ENCODE measurements around the gene MAP1LC3B2. TPM values are rescaled to one million over a fixed set of nuclear protein-coding genes. Genes with fewer than 3 reads are reported as not detected.

The MAP1LC3B2 gene
- total RNA-seq, 1 donor from 2014 or later: 0.79 TPM

DNA sequence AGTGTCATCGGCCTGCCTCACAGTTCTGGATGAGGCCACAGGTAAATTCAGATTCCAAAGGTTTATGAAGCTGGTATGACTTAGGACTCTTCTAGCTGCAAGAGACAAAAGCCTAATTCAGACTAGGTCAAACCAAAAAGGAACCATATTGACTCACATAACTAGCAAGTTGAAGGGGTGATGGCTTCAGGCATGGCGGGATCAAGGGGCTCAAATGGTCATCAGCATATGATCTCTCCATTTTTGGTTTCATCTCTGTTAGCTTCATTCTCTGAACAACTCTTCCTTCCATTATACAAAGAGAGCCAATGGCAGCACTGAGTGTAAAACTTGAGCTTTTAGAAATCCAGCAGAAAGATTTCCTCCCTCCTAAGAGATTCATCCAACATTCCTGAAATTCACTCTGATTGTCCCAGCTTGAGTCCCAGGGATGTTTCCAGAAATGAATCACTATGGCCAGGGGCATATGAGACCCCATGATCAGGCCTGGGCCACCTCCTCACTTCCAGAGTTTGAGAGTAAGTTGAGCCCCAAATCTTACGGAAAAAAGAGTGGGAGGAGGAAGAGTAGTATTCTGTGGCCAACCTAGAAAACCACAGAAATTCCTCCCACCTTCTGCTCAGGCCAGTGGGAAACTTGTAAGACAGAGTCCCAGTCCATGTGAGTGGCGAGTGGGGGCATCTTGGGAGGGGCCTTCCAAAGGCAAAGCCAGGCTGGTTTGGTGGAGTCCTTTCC lies 2.0 kb upstream of the MAP1LC3B2 start:
- Histone ChIP-seq H3K36me3 (ENCODE audit: control insufficient read depth, insufficient read depth, low read length) (no peaks in the 10 kb centered on the region), H3K27me3 (ENCODE audit: control insufficient read depth, insufficient read depth, low read length) (no peaks in the 10 kb centered on the region), H3K4me3 (ENCODE audit: low read depth, low read length) (no peak overlapping the region)
- FAIRE-seq: no peak
- DNase-seq (ENCODE audit: low read depth): no peak
- TF ChIP-seq CTCF (IDR thresholded peaks at IDR 0.05; ENCODE audit: insufficient read depth, low read length, severe bottlenecking): no peak

GRCh38 chr12:116558280-116559161 lies 660 bp upstream of the MAP1LC3B2 start:
- H3K4me3 ChIP-seq (ENCODE audit: low read depth, low read length): no peak overlapping the region

DNA sequence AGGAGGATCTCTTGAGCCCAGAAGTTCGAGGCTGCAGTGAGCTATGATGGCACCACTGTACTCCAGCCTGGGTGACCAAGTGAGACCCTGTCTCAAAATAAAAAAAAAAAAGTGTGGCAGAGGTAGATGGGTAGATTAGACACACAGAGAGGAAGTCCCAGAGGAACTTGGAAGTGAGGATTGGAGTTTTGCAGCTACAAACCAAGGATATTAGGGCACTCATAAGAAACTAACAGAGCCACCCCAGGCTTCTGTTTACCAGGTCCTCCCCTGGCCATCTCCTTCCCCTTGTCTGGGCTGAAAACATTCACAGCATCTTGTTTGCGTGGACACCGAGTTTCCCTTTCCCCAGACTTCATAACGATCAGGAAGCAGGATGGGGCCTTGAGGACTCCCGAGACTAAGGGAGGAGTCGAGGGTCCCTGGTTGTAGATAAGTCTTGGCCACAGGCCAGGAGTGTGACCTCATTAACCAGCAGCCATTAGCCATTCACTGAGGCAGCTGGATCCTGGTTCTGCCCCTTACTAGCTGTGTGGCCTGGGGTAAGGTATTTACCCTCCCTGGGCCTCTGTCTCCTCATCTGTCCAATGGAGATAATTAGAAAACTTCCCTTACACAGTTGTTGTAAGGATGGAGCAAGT lies 2.1 kb downstream of the MAP1LC3B2 start:
- H3K27me3 ChIP-seq (ENCODE audit: control insufficient read depth, insufficient read depth, low read length): no peaks in the 10 kb centered on the region
- no peak for FAIRE-seq
- no peak for DNase-seq (ENCODE audit: low read depth)
- H3K4me3 ChIP-seq (ENCODE audit: low read depth, low read length): no peak overlapping the region
- no peaks in the 10 kb centered on the region for H3K36me3 ChIP-seq (ENCODE audit: control insufficient read depth, insufficient read depth, low read length)
- no peak for TF ChIP-seq CTCF (IDR thresholded peaks at IDR 0.05; ENCODE audit: insufficient read depth, low read length, severe bottlenecking)

More at GRCh38 chr12:116558280-116559161, 660 bp upstream of the MAP1LC3B2 start:
- no peak for TF ChIP-seq CTCF (IDR thresholded peaks at IDR 0.05; ENCODE audit: insufficient read depth, low read length, severe bottlenecking)
- DNase-seq (ENCODE audit: low read depth): no peak
- no peaks in the 10 kb centered on the region for H3K36me3 ChIP-seq (ENCODE audit: control insufficient read depth, insufficient read depth, low read length)
- H3K27me3 ChIP-seq (ENCODE audit: control insufficient read depth, insufficient read depth, low read length): no peaks in the 10 kb centered on the region
- no peak for FAIRE-seq

- no peaks in the 10 kb centered on the region for H3K27me3 ChIP-seq (ENCODE audit: control insufficient read depth, insufficient read depth, low read length)
- no peak for TF ChIP-seq CTCF (IDR thresholded peaks at IDR 0.05; ENCODE audit: insufficient read depth, low read length, severe bottlenecking)
- H3K4me3 ChIP-seq (ENCODE audit: low read depth, low read length): no peak overlapping the region
- FAIRE-seq: no peak
- no peak for DNase-seq (ENCODE audit: low read depth)
- no peaks in the 10 kb centered on the region for H3K36me3 ChIP-seq (ENCODE audit: control insufficient read depth, insufficient read depth, low read length)
Observed at GRCh38 chr12:116562090-116562489, 2.9 kb downstream of the MAP1LC3B2 start.

DNA sequence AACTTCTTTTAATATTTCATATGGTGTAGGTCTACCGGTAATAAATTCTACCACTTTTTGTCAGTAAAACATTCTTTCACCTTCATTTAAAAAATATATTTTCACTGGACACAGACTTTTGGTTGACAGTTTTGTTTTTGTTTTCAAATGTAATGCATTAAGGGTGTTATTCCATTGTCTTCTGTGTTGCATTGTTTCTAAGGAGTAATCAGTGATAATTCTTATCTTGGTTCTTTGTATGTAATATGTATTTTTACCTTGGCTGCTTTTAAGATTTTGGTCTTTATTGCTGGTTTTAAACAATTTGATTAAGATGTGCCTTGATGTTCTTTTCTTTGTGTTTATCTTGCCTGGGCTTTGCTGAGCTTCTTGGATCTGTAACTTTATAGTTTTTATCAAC lies 4.1 kb downstream of the MAP1LC3B2 start:
- FAIRE-seq (no peak), DNase-seq (ENCODE audit: low read depth) (no peak)
- TF ChIP-seq CTCF (IDR thresholded peaks at IDR 0.05; ENCODE audit: insufficient read depth, low read length, severe bottlenecking): no peak
- no peaks in the 10 kb centered on the region for H3K36me3 ChIP-seq (ENCODE audit: control insufficient read depth, insufficient read depth, low read length)
- H3K4me3 ChIP-seq (ENCODE audit: low read depth, low read length): no peak overlapping the region
- no peaks in the 10 kb centered on the region for H3K27me3 ChIP-seq (ENCODE audit: control insufficient read depth, insufficient read depth, low read length)

All from bronchial epithelial cell (primary cell).